Spinal cord (tissue), 10 donors: ENCODE measurements around the gene LLGL2. TPM values are rescaled to one million over a fixed set of nuclear protein-coding genes. Genes with fewer than 3 reads are reported as not detected.
"Not testable (repeated sequence)": the region's sequence is repeated elsewhere in the genome, so short reads cannot be mapped to it uniquely, and the experiment has no call there.

ENCODE experiments used
- DNase-seq, 6 donors: peaks; one replicate each; pipeline versions ENCODE4 v3.0.0 to v3.0.0-alpha.2; 2013 to 2015; ENCODE audit warnings: low spot score in 6 of 6, low read depth in 4 of 6
- H3K27ac ChIP-seq: one replicate; pipeline ENCODE4 v1.5.1; 2013; ENCODE audit warnings: low read depth, low read length, control low read depth
- H3K27me3 ChIP-seq: one replicate; pipeline ENCODE4 v1.6.1; 2013; ENCODE audit warnings: low read length; ENCODE audit not compliant: control insufficient read depth, insufficient read depth
- H3K36me3 ChIP-seq: one replicate; pipeline ENCODE4 v1.6.1; 2013; ENCODE audit warnings: low read length; ENCODE audit not compliant: control insufficient read depth, insufficient read depth
- H3K4me1 ChIP-seq: one replicate; pipeline ENCODE4 v1.6.1; 2013; ENCODE audit warnings: low read length; ENCODE audit not compliant: control insufficient read depth, insufficient read depth
- H3K4me3 ChIP-seq: one replicate; pipeline ENCODE4 v1.5.1; 2013; ENCODE audit warnings: low read depth, low read length, control low read depth
- H3K9me3 ChIP-seq: one replicate; pipeline ENCODE4 v1.6.1; 2013; ENCODE audit warnings: low read length; ENCODE audit not compliant: control insufficient read depth, insufficient read depth
- WGBS: methylation state at CpG from one replicate; pipeline ENCODE4 v1.1.5; 2013; ENCODE audit warnings: missing lambda C conversion rate; ENCODE audit not compliant: insufficient coverage; 5-methylcytosine and 5-hydroxymethylcytosine counted together
- long read RNA-seq, 4 donors: transcript quantifications; one replicate each; lab custom pipeline, GENCODE V29; 2026
- polyA plus RNA-seq, 2 donors: library from polyadenylated mRNA; unstranded; fragments of 120-200 nt; gene quantifications; one replicate each; pipeline ENCODE4 v1.2.1, GENCODE V29; 2013; ENCODE audit not compliant: insufficient read length in 2 of 2
- total RNA-seq, 2 donors: library from RNA; depleted of rRNA in 1 of 2; stranded (reverse); fragments of 120-200 nt in 1 of 2; fragments of >200 nt in 1 of 2; gene quantifications; one replicate each; pipeline versions ENCODE4 v1.2.3 to v1.2.4, GENCODE V29; 2013 to 2014
- donor health status: healthy.

Gene LLGL2, protein sequence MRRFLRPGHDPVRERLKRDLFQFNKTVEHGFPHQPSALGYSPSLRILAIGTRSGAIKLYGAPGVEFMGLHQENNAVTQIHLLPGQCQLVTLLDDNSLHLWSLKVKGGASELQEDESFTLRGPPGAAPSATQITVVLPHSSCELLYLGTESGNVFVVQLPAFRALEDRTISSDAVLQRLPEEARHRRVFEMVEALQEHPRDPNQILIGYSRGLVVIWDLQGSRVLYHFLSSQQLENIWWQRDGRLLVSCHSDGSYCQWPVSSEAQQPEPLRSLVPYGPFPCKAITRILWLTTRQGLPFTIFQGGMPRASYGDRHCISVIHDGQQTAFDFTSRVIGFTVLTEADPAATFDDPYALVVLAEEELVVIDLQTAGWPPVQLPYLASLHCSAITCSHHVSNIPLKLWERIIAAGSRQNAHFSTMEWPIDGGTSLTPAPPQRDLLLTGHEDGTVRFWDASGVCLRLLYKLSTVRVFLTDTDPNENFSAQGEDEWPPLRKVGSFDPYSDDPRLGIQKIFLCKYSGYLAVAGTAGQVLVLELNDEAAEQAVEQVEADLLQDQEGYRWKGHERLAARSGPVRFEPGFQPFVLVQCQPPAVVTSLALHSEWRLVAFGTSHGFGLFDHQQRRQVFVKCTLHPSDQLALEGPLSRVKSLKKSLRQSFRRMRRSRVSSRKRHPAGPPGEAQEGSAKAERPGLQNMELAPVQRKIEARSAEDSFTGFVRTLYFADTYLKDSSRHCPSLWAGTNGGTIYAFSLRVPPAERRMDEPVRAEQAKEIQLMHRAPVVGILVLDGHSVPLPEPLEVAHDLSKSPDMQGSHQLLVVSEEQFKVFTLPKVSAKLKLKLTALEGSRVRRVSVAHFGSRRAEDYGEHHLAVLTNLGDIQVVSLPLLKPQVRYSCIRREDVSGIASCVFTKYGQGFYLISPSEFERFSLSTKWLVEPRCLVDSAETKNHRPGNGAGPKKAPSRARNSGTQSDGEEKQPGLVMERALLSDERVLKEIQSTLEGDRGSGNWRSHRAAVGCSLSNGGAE
- total RNA-seq, result 1 to 10 TPM; 2.0 to 9.9 TPM
- 1 to 10 TPM; 4.9 to 6.6 TPM for polyA plus RNA-seq
- long read RNA-seq, donor 1, result 0 reads
- long read RNA-seq, donor 2, partial matches to known transcripts, result 5 of 5 reads
- long read RNA-seq, donor 2, other reads (novel, unspliced or antisense), result 0 of 5 reads
- long read RNA-seq, donor 3, result 0 reads
- long read RNA-seq, donor 4, transcript LLGL2-202 (10 exons, 1,374 nt), result major isoform, 10 of 22 reads
- long read RNA-seq, donor 4, partial matches to known transcripts, result 11 of 22 reads
- long read RNA-seq, donor 4, other reads (novel, unspliced or antisense), result 0 of 22 reads

DNA sequence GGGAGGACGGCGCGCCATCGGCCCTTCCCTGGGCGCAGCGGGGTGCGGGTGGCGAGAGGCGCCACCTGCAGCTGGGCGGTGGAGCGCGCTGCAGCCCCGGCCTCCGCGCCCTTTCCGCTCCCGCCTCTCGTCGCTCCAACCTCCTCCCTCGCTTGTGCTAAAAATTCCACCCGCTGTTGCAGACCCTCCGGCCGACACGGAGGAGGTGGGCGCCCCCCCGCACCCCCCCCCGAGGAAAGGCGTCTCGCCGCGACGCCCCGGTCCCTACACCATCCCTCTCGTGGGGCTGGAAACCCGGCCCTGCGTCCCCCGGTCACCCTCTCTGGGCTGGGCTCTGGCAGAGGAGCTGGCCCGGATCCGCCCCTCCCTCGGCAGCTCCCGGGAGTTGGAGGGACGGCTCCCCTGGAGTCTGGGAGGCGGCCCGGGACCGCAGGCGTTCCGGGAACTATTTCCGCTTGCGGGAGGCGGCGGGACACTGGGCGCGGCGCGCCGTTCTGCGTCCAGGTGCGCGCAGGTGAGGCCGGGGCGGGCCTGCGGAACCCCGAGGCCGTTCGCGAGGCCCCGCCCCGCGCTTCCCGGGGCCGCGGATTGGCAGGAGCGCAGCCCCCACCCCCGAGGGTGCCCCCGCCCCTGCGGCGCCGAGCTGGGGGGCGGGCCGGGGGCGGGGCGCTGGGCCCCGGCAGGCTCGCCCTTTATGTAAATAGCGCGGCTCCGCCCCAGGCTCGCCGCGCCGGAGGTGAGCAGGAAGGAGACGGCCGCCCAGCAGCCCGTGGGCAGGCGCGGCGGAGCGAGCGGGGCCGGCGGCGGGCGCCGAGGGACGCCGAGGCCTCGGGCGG lies at the start of gene LLGL2:
Gene LLGL2 (plus strand): TSS at position 728 of the 836 bp plus-strand sequence. CDS start 17,730 bp downstream, outside the sequence.
- Histone ChIP-seq H3K27me3 (peaks cover 5% of the 10 kb centered on the region), H3K4me3 (peak within 1 kb of the TSS; percentile 50), H3K36me3 (peaks cover 34% of the 10 kb centered on the region), H3K9me3 (no peaks in the 10 kb centered on the region), H3K27ac (no peak within 1 kb of the TSS), H3K4me1 (peaks cover 16% of the 10 kb centered on the region)
- peak in 2 of 6 donors; percentile 67 to 77 for DNase-seq
- 2% methylated on average over 96 of the region's 108 CpGs for WGBS

- Histone ChIP-seq H3K4me3 (no peak overlapping the region), H3K9me3 (no peaks in the 10 kb centered on the region), H3K27me3 (no peaks in the 10 kb centered on the region), H3K36me3 (peaks cover 41% of the 10 kb centered on the region), H3K4me1 (peaks cover 69% of the 10 kb centered on the region), H3K27ac (peak overlapping the region; percentile 85)
- DNase-seq, result peak in 2 of 6 donors; percentile 31 to 38
- 17% methylated on average over 1 of the region's 3 CpGs for WGBS
Measured at GRCh38 chr17:75475851-75476250, 49.6 kb upstream of the LLGL2 start.

GRCh38 chr17:75476271-75476671 lies 49.2 kb upstream of the LLGL2 start:
- no peaks in the 10 kb centered on the region for H3K9me3 ChIP-seq
- no peaks in the 10 kb centered on the region for H3K27me3 ChIP-seq
- peaks cover 73% of the 10 kb centered on the region for H3K4me1 ChIP-seq
- peak in 2 of 6 donors; percentile 85 to 87 for DNase-seq
- 5% methylated on average over 4 of the region's 8 CpGs for WGBS
- peak overlapping the region; percentile 14 for H3K4me3 ChIP-seq
- peak overlapping the region; percentile 85 for H3K27ac ChIP-seq
- H3K36me3 ChIP-seq, result peaks cover 46% of the 10 kb centered on the region

DNA sequence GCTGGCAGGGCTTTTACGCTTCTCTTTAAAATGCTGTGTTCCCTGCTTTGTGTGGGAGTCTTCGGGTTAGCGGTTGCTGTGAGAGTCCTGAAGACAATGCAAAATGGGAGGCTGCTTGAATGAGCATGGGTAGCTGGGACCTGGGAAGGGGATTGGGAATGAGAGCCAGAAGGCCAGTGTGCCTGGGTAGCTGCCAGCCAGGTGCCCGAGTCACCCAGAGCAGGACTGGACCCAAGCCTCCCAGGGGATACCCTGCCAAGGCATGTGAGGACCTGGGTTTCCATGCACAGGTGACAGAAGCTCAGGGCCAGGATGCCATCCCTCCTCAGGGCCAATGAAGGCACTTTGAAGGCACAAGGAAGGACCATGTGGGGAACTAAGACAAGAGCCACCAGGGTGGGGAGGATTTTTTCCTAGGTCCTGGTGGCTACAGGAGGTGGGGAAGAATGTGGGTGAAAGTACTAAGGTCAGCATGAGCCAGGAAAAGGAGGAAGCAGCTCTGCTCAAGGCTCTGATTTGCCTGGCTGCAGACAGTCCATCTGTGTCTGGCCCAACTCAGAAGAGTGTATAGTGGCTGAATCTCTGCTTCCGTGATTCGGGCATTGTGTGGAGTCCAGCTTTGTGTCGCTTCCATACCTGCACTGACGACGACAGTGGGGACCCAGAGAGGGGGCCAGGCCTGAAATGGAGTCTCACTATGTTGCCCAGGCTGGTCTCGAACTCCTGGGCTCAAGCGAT lies 48.6 kb upstream of the LLGL2 start:
- H3K4me1 ChIP-seq, result peaks cover 80% of the 10 kb centered on the region
- peak overlapping the region; percentile 14 for H3K4me3 ChIP-seq
- peak overlapping the region; percentile 85 for H3K27ac ChIP-seq
- no peaks in the 10 kb centered on the region for H3K9me3 ChIP-seq
- no peaks in the 10 kb centered on the region for H3K27me3 ChIP-seq
- DNase-seq, result no peak
- WGBS, result 59% methylated on average over 10 of the region's 11 CpGs
- H3K36me3 ChIP-seq, result peaks cover 50% of the 10 kb centered on the region

DNA sequence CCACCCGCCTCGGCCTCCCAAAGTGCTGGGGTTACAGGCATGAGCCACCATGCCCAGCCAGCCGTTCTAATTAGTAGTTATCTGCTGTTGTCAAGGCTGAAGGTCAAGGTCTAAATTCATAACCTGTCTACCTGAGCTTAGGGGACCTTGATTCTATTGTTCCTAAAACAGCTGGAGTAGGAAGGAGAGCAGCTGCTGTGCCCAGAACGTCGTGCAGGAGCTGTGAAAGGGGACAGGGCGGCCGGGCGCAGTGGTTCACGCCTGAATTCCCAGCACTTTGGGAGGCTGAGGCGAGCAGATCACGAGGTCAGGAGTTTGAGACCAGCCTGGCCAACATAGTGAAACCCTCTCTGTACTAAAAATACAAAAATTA lies 48.0 kb upstream of the LLGL2 start:
- Histone ChIP-seq H3K4me1 (peaks cover 85% of the 10 kb centered on the region), H3K36me3 (peaks cover 45% of the 10 kb centered on the region), H3K27ac (peak overlapping the region; percentile 85)
- not testable (repeated sequence) for DNase-seq, H3K27me3 ChIP-seq, H3K4me3 ChIP-seq, H3K9me3 ChIP-seq
- WGBS, result 87% methylated on average over 8 of the region's 11 CpGs

GRCh38 chr17:75478508-75478907 lies 47.0 kb upstream of the LLGL2 start:
- H3K4me3 ChIP-seq, result no peak overlapping the region
- H3K27me3 ChIP-seq, result no peaks in the 10 kb centered on the region
- H3K36me3 ChIP-seq, result peaks cover 40% of the 10 kb centered on the region
- H3K27ac ChIP-seq, result peak overlapping the region; percentile 33
- WGBS, result 27% methylated on average over 5 of the region's 7 CpGs
- no peaks in the 10 kb centered on the region for H3K9me3 ChIP-seq
- H3K4me1 ChIP-seq, result peaks cover 86% of the 10 kb centered on the region
- no peak for DNase-seq

DNA sequence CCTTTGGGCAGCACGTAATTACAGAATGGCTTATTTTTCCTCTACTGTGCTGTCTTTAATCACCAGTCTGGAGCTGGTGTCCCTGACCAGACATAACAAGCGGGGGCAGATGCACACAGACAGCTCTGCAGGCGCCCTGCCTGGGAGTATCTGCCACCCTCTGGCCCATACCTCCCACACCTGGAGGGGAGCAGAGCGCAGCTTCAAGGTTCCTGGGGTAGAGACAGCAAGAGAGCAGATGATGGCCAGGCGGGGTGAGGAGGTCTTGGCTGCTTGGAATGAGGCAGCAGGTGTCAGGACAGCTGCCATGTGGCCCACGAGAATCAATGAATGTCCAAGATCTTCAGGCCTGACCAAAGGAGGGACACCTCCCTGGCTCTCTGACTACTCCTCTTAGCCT lies 45.2 kb upstream of the LLGL2 start:
- H3K9me3 ChIP-seq, result no peaks in the 10 kb centered on the region
- peaks cover 78% of the 10 kb centered on the region for H3K4me1 ChIP-seq
- no peaks in the 10 kb centered on the region for H3K27me3 ChIP-seq
- H3K27ac ChIP-seq, result no peak overlapping the region
- WGBS, result 84% methylated on average over 5 of the region's 6 CpGs
- no peak for DNase-seq
- H3K36me3 ChIP-seq, result peaks cover 35% of the 10 kb centered on the region
- no peak overlapping the region for H3K4me3 ChIP-seq
